ENCODE measurements around the gene SAFB.

DNA sequence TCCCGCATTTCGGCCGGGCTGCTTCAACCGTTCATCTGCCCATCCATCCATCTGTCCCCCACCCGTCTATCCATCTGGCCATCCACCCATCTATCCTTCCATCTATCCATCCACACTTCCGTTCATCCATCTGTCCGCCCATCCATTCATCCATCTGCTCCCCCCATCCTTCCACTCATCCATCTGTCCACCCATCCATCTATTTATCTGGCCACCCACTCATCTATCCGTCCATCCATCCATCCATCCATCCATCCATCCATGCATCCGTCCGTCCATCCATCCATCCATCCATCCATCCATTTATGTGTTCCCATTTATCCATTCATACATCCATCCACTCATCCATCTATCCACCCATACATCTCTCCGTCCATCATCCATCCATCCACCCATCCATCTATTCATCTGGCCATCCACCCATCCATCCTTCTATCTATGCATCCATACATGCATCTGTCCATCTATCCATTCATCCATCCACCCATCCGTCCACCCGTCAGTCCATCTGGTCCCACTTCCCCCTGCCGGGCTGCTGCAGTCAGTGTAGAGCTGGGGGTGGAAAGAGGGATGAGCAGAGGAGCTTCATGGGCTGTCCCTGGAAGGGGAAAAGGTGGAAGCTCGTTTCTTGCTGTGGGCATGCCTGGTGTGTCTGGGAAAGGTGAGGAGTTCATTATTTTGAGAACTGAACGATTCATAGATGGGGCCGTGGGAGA is 58.7 kb downstream of the SAFB start:
- TF ChIP-seq, protein P1, sequence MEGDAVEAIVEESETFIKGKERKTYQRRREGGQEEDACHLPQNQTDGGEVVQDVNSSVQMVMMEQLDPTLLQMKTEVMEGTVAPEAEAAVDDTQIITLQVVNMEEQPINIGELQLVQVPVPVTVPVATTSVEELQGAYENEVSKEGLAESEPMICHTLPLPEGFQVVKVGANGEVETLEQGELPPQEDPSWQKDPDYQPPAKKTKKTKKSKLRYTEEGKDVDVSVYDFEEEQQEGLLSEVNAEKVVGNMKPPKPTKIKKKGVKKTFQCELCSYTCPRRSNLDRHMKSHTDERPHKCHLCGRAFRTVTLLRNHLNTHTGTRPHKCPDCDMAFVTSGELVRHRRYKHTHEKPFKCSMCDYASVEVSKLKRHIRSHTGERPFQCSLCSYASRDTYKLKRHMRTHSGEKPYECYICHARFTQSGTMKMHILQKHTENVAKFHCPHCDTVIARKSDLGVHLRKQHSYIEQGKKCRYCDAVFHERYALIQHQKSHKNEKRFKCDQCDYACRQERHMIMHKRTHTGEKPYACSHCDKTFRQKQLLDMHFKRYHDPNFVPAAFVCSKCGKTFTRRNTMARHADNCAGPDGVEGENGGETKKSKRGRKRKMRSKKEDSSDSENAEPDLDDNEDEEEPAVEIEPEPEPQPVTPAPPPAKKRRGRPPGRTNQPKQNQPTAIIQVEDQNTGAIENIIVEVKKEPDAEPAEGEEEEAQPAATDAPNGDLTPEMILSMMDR (IDR thresholded peaks at IDR 0.05; ENCODE audit: insufficient read depth, low read depth, low read length), result no peak
- no peak for TF ChIP-seq EZH2 (IDR thresholded peaks at IDR 0.05; ENCODE audit: insufficient read depth, low read length)

Data from astrocyte (in vitro differentiated cells and primary cell).